HG02852 (cell line): ENCODE results near the gene LANCL2.
A peak's percentile ranks its signal among the peaks of the same experiment; 100 is the strongest.

ENCODE experiments used
- ATAC-seq: cut with Tn5 transposase; IDR thresholded peaks from one replicate; pipeline ENCODE4 v1.9.1; 2021; ENCODE audit warnings: mild to moderate bottlenecking, moderate library complexity; ENCODE audit not compliant: unreplicated experiment

Gene LANCL2

GRCh38 chr7:55361560-55361959 lies 3.6 kb upstream of the LANCL2 start:
- ATAC-seq: no peak

DNA sequence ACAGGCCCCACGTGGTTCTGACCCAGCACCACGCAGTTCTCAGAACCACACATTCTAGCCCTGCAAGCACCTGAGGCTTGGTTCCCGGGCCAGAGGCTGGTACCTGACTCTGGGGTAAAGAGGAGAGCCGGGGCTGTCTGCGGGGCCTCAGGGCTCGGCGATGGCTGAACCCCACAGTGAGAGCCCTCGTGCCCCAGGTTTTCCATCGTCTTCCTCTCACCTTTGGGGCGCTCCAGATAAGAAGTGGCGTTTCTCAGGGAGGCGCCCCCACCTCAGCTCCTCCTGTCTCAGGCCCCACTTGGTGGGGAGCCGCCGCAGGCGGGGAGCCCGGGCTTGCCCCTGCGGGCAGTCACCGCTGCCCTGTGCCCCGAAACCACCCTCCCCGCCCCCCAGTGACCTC lies 2.2 kb upstream of the LANCL2 start:
- ATAC-seq: no peak

DNA sequence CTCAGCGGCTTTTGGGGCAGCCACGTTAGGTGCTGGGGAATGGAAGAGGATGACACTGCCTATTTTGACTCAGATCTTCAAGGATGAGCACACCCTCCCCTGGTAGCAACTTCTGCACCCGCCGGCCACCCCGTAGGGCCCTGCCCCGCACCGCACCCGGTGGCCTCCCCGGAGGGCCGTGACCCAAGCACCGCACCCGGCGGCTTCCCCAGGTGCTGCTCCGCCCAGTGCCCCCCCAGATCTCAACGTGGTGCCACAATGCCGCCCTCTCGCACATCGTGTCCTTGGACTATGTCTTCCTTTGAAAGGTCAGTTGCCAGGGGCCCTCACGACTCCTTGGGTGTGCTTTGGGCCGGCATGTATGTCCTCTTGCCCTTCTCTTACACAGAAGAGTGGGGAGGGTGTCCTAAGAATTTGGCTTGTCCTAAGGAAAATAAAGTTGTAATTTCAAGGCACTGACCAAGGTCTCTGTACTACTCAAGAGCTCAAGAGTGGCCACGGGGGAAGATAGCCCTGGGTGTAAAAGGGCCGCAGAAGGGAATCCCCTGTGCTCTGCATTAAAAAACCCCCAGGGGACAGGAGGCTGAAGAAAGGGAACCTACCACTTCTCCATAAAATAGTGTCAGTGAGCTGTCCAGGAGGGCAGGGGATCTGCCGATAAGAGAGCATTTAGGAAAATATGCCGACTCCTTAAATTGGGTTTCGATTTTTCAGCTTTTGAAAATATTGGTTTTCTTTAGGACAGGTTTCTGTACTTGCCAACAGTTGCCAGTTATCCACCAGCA lies 1.6 kb upstream of the LANCL2 start:
- ATAC-seq: no peak

DNA sequence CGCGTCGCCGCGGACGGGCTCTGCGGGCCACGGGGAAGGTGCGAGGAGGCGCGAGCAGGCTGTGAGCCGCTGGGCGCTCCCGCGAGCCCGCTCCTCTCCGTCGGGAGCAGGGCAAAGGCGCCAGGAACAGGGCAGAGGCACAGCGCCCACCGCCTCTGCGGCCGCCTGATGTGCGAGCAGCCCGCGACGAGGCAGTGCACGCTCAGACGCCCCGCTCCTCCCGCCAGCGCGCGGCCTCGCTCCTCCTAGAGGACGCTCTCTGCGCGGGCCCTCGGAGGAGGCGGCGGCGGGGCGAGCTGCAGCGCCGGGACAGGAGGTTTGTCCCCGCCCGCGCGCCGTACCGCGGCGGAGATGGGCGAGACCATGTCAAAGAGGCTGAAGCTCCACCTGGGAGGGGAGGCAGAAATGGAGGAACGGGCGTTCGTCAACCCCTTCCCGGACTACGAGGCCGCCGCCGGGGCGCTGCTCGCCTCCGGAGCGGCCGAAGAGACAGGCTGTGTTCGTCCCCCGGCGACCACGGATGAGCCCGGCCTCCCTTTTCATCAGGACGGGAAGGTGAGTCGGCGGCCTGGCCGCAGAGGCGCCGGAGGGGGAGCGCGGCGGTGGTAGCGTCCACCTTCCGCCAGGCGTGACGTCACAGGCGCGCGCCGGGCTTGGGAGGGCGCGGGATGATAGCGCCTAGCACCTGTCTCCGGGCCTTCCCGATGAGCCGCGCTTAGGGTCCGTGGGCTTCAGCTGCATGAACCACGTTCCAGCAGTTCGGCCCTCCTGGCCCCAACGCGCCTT lies 731 bp downstream of the LANCL2 start:
- peak; percentile 83 for ATAC-seq

DNA sequence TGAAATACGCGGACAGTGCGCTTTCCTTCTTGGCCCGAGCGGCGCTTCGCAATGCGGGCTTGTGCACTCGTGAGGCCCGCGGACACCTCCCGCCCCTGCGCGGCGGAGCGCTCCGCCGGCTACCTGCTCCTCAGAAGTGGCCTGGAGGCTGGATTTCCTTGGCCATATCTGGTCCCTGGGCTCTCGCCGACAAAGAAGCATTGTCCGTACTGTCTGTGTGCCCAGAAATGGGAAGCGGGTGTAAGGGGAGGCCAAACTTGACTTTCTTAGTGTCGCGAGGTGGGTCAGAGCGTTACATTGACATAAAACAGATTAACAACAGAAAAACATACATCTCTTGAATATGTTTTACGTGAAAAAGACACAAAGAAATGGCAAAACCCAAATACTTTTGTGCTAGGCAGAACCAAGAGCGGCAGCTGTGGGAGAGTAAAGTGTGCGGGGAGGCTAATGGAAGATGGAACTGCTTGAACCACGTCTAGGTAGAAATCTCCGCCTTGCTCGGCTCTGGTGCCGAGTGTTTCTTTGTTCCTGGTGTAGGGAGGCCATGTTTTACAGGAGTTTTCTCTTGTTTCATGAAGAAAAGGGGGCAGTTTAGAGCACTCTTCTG lies 1.4 kb downstream of the LANCL2 start:
- peak; percentile 25 for ATAC-seq

GRCh38 chr7:55367283-55367840 lies 2.2 kb downstream of the LANCL2 start:
- no peak for ATAC-seq

- no peak for ATAC-seq
Observed at GRCh38 chr7:55369427-55370400, 4.6 kb downstream of the LANCL2 start.

DNA sequence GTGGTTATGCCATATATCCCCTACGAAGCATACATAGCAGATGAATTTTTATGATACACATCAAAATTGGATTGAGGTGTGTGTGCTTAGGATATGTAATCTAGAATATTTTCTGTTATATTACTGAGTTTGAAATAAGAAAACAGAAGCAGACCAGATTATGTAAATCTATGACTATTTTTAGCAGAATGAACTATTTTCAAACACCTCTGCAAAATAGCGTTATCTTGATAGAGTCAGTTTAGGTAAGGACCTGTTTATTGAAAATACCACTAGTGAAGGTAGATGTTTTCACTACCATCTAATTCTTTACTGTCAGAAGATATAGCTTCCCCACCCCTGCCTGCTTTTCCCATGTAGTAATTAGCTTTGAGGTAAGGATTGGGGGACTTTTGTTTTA lies 9.1 kb downstream of the LANCL2 start:
- ATAC-seq: no peak

DNA sequence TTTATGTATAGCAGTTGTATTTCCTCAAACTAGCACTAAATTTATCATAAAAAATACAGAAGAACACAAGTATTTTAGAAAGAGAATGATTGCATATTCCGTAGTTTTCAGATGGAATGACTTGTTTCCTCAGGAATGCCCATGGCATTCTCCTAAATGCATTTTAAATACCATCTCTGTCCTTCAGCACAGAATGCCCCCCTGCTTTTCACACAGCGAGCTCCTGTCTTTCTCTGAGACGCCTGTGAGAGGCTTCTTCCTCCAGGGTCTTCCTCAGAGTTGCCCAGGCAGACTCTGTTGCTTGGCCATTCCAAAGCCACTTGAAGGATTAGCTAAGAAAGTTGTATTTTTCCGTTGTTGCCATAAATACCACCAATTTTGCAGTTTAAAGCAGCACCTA lies 10.1 kb downstream of the LANCL2 start:
- ATAC-seq: no peak

- ATAC-seq: no peak
Observed at GRCh38 chr7:55377162-55377817, 12.2 kb downstream of the LANCL2 start.

GRCh38 chr7:55379285-55379684 lies 14.1 kb downstream of the LANCL2 start:
- no peak for ATAC-seq

DNA sequence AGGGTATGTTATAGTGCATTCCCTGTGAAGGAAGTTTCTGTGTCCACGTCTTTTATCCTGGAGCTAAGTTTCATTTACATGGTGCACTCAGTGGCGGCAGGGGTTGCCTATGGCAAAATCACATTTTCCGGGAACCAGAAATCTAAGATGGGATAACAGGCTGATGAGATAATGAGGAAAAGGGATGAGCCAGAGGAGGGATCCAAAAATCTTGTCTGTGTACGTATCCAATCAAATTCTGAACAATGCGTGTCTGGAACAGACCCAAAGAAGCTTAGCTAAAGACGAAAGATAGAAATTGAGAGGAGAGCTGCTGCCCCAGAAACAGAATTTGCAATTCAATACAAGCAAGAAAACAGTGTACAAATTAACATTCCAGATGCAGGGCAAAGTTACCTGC lies 16.1 kb downstream of the LANCL2 start:
- no peak for ATAC-seq

DNA sequence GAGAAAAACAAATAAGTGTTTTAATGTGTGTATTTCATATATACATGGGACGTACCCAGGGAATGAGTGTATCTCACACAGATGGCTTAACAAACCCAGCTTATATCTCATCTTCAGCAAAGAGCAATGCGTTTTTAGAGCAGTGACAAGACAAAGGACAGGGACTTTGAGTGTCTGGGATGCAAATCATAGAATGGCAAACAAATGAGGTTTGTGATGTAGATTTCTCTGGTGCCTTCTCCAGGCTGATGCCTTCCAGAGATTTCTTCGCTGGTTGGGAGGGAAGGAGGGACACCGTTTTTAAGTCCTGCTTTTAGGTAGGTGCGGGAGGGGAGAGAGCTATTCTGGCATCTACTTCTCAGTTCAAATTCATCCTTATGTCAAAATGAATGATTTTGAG lies 16.6 kb downstream of the LANCL2 start:
- no peak for ATAC-seq

GRCh38 chr7:55382251-55382650 lies 17.1 kb downstream of the LANCL2 start:
- no peak for ATAC-seq

DNA sequence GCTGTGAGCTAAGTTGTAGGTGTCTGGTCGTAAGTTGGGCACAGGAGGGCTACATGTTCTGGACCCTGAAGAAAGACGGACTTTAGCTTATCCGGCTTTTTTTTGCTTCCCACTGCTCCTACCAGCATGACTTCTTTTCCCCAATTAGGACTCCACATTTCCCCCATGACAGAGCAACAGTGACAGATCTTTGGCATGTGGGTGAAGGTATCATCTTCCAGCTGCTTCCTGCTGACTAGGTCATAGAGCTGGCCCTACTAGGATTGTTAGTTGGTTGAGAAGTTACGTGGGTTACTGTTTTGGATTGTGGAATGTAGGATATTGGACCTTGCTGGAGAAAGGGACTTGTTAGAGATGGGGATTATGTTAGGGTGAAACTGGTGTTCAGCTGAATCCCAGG lies 21.4 kb downstream of the LANCL2 start:
- no peak for ATAC-seq

DNA sequence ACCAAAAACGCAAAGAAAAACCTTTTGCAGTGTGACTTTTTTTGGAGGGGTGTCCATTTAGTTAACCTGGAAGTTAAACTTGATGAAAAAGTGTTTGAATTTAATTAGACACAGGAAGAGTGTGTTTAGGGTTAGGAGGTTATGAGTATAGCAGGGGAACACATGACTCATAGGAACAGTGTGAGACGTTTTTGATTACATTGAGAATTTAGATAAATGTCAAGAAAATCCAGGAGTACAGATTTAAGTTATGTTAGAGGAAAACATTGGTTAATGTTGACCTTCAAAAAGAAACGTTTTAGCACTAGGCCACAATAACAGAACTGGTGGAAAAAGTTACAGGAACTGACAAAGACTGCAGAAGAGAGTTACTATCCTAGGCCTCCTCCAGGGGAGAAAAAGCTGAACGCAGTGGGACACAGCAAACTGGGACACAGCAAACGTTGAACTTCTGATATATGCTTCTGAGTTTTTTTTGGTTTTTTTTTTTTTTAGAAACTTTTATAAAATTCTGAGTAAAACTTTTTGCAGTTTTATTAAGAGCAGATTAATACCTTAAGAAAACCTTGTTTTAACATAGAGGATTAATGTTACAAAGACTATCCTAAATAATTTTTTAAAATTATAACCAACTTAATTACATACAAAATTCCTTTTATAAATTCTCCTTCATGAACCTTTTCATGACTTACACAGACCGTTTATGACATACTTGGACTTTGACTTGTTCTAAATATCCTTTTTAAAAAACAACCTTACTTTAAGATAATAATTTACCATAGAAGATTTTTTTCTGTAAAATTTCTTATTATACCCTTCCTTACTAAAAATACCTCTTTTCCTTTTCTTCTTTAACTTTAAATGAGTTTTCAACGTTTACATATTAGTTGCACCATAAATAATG lies 22.2 kb downstream of the LANCL2 start:
- ATAC-seq: no peak

DNA sequence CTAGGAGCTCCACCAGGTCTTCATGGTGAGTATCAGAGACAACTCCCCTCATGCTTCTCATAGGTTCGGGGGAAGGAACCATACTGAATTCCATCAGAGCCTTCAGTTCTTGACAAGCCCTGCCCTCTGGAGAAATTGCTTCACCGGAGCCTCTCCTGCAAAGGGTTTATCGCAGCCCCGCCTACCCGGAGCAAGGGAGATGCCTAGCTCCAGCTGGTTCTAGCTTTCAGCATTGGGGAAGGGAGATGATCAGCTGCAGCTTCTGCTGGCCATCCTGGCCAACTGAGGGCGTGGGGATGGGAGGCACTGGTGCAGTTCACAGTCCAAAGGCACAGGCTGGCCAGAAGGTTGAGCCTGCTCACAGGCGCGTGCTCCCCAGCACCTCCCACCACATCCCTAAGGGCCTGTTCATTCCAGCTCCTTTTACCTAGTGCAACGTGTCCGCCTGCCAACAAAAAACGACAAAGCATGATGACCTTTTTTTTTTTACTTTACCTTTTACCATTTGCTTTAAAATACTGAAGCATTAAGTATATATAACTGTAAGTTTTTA lies 31.2 kb downstream of the LANCL2 start:
- ATAC-seq: no peak

DNA sequence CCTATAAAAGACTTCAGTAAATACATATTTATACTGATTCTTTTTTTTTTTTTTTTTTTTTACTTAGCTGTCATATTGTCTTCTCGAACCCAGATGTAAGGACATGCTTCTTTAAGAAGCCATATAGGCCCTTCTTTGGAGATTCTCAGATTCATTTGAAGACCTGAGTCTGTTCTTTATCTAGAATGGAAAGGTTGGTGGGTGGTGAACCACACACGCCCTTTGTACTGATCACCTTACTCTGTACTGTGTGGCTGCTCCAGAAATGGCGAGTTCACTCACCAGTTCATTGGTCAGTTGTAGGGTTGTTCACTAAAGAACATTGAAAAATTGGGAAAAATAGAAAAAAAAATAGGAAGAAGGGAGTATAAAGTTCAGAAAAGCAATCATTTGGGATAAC lies 32.5 kb downstream of the LANCL2 start:
- ATAC-seq: no peak

GRCh38 chr7:55400191-55400590 lies 35.1 kb downstream of the LANCL2 start:
- no peak for ATAC-seq
